Retinal pigment epithelial cell (primary cell): Measurements from ENCODE around the gene ACTN3.

Experiments used
- DNase-seq: peaks from one replicate; pipeline ENCODE4 v3.0.0-alpha.2; 2010; ENCODE audit warnings: low read depth
- H3K4me3 ChIP-seq: 2 replicates; pipeline ENCODE4 v1.5.1; 2011; ENCODE audit warnings: mild to moderate bottlenecking, low read length, control low read depth, moderate library complexity
- TF ChIP-seq, protein P1 (sequence below): conservative IDR thresholded peaks from 2 replicates; pipeline ENCODE4 v1.5.1; 2011; ENCODE audit warnings: low read depth, low read length, control low read depth, inconsistent platforms

Gene ACTN3

DNA sequence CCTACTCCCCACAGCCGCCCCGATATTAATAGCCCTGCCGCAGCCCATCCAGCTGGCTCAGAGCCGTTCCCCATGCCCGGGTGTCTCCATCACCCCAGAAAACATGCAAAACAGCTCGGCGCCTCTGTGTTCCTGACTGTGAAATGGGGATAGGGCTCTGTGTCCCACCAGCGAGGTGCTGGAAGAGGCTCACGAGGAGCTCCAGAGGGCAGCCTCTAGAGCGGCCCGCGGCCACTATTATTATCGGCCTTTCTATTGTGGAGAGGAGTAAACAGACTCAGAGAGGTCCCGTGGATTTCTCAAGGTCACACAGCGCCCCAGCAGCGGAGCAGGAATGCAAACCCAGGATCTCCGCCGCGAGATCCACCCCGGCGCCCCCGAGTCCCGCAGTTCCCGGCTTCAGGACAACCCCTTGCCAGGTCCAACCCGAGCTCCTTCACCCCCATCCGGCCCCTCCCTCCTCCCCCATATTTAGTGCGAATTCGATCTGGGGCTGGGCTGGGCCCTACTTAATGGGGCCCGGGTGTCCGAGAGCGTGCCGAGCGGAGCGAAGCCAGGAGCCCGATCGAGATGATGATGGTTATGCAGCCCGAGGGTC is at the start of gene ACTN3:
TSS of gene ACTN3 (plus strand) at position 536 of the 598 bp plus-strand sequence. CDS start at position 571, 35 bp downstream.
- TF ChIP-seq, protein P1, sequence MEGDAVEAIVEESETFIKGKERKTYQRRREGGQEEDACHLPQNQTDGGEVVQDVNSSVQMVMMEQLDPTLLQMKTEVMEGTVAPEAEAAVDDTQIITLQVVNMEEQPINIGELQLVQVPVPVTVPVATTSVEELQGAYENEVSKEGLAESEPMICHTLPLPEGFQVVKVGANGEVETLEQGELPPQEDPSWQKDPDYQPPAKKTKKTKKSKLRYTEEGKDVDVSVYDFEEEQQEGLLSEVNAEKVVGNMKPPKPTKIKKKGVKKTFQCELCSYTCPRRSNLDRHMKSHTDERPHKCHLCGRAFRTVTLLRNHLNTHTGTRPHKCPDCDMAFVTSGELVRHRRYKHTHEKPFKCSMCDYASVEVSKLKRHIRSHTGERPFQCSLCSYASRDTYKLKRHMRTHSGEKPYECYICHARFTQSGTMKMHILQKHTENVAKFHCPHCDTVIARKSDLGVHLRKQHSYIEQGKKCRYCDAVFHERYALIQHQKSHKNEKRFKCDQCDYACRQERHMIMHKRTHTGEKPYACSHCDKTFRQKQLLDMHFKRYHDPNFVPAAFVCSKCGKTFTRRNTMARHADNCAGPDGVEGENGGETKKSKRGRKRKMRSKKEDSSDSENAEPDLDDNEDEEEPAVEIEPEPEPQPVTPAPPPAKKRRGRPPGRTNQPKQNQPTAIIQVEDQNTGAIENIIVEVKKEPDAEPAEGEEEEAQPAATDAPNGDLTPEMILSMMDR = no peak
- H3K4me3 ChIP-seq = peak within 1 kb of the TSS; percentile 62
- no peak for DNase-seq

DNA sequence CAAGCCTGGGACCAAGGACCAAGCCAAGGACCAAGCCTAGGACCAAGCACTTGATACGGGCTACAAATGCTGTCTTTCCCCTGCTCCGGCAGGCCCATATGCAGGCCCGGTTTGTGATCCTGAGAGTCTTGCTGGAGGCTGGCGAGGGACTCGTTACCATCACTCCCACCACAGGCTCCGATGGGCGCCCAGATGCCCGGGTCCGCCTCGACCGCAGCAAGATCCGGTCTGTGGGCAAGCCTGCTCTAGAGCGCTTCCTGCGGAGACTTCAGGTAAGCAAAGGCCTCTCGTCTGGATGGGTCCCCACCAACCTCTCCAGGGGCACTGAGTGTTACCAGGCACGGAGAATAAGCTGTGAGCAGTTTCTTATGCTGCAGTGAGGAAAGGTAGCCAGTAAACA is 49.5 kb upstream of the ACTN3 start:
- TF ChIP-seq, protein P1 = no peak
- no peak overlapping the region for H3K4me3 ChIP-seq

DNA sequence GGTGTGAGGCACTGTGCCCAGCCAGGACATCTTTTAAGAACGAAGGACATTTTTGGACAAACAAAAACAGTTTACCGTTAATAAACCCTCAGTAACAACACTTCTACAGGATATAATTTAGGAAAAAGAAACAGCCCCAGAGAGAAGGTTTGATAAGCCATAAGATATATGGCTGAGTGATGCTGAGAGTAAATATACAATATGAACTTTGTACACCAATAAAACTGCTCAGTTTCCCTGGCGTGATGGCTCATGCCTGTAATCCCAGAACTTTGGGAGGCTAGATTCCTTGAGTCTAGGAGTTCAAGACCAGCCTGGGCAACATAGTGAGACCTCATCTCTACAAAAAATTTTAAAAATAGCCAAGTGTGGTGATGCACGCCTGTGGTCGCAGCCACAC is 48.2 kb upstream of the ACTN3 start:
- TF ChIP-seq, protein P1 = no peak
- H3K4me3 ChIP-seq = no peak overlapping the region
- DNase-seq = no peak

More for the DNA sequence above, 49.5 kb upstream of the ACTN3 start:
- DNase-seq = no peak

DNA sequence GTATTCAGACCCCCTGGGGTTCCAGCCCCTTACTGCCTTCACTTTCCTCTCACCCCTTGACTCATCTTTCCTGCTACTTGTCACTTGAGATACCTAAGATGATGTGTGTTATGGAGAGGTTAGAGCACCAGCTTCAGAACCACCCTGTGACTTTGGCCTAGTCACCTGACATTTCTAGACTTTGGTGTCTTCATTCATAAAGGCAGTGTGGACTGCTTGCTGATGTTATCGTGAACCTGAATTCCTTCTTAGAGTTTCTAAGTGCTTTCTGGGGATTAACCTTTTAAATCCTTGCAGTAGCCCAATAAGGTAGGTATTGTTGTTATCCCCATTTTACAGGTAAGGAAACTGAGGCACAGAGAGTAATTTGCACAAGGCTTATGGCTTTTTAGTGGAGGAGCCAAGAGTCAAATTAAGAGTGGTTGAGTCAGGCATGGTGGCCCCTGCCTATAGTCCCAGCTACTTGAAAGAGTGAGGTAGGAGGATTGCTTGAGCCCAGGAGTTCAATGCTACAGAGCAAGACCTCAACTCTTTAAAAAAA is 41.4 kb upstream of the ACTN3 start:
- no peak overlapping the region for H3K4me3 ChIP-seq
- TF ChIP-seq, protein P1 = no peak
- DNase-seq = no peak

DNA sequence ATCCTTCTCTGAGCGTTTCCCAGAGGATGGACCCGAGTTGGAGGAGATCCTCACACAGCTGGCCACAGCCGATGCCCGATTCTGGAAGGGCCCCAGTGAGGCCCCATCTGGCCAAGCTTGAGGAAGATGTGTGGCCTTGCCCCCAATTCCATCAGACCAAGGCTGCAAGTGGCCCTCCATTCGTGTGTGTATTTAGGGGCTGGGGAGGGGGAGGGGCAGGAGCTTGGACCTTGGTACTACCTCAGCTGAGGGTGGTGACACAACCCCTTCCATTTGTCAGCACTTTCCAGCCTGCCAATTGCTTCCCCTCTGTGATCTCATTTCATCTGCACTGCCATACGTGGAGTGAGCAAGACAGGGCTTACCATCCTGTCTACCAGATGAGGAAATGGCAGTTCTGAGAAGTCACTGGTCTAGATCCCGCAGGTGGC is 37.6 kb upstream of the ACTN3 start:
- DNase-seq = no peak
- TF ChIP-seq, protein P1 = no peak
- no peak overlapping the region for H3K4me3 ChIP-seq

DNA sequence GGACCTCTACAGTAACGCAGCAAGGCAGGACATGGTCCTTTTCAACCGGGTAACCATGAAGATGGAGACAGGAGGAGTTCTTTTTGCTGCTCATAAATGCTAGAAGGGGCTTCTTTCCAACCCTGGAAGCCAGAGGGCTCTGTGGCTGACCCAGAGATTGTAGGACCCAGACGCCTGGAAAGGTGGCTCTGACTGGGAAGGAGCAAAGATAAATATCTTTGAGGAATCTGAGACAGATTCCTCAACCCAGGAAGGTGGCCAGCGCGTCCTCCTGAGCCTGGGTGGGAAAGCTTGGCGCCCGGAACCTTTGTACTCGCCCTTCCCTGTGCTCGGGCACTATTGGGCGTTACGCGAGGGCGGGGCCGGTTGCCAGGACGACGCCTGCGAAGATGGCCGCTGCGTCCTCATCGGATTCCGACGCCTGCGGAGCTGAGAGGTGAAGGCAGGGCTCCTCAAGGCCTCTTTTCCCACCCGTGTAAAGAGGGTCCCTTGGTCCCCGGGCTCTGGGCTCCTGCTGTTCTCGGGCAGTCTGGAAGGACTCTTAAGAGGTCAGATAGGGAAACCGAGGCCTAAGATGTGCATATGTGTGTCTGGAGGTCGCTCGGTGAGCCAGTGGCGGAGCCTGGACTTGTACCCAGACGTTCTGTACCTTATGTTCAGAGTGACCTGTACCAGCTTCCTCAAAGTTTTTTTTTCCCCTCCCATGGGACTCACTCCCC is 36.3 kb upstream of the ACTN3 start, which contains the start of gene BBS1:
TSS of gene BBS1 (plus strand) at position 365 of the 719 bp plus-strand sequence. CDS start at position 390, 25 bp downstream.
- peak within 1 kb of the TSS; percentile 99 for H3K4me3 ChIP-seq
- TF ChIP-seq, protein P1 = peak; percentile 9
- peak; percentile 11 for DNase-seq
